GM19238 (cell line): ENCODE measurements around the gene DPP4.

Source experiments
- DNase-seq: peaks from one replicate; pipeline ENCODE4 v3.0.0; 2011; ENCODE audit warnings: low spot score; ENCODE audit not compliant: insufficient read length

The DPP4 gene

GRCh38 chr2:162073888-162074631, at the start of gene DPP4:
Gene DPP4 (minus strand): TSS chr2:162074215. CDS start chr2:162073981, 234 bp downstream.
- DNase-seq: peak; percentile 79

GRCh38 chr2:162118166-162119031, 44.4 kb upstream of the DPP4 start:
- no peak for DNase-seq

GRCh38 chr2:162116352-162116751, 42.3 kb upstream of the DPP4 start:
- DNase-seq: no peak

- no peak for DNase-seq
These were observed 41.1 kb upstream of the DPP4 start for GRCh38 chr2:162115076-162115475.

- no peak for DNase-seq
These were observed 40.3 kb upstream of the DPP4 start for GRCh38 chr2:162114271-162114670.

GRCh38 chr2:162113776-162114168, 39.8 kb upstream of the DPP4 start:
- no peak for DNase-seq

- no peak for DNase-seq
These were observed 39.2 kb upstream of the DPP4 start for GRCh38 chr2:162113088-162113775.

- DNase-seq: no peak
These were observed 38.2 kb upstream of the DPP4 start for GRCh38 chr2:162111958-162112850.

- no peak for DNase-seq
These were observed 33.4 kb upstream of the DPP4 start for GRCh38 chr2:162107361-162107901.

- no peak for DNase-seq
These were observed 32.7 kb upstream of the DPP4 start for GRCh38 chr2:162106746-162107145.

- no peak for DNase-seq
These were observed 32.1 kb upstream of the DPP4 start for GRCh38 chr2:162106146-162106551.

GRCh38 chr2:162103443-162104009, 29.5 kb upstream of the DPP4 start:
- DNase-seq: no peak

GRCh38 chr2:162100579-162100978, 26.6 kb upstream of the DPP4 start:
- DNase-seq: no peak

GRCh38 chr2:162099836-162100235, 25.8 kb upstream of the DPP4 start:
- no peak for DNase-seq

- DNase-seq: no peak
These were observed 18.9 kb upstream of the DPP4 start for GRCh38 chr2:162092658-162093556.

GRCh38 chr2:162092008-162092390, 18.0 kb upstream of the DPP4 start:
- no peak for DNase-seq

GRCh38 chr2:162091325-162092007, 17.5 kb upstream of the DPP4 start:
- no peak for DNase-seq

- DNase-seq: no peak
These were observed 16.1 kb upstream of the DPP4 start for GRCh38 chr2:162090109-162090508.

GRCh38 chr2:162086904-162087303, 12.9 kb upstream of the DPP4 start:
- no peak for DNase-seq
